A673 (cell line): ENCODE data around the gene MS4A3. TPM values are rescaled to one million over a fixed set of nuclear protein-coding genes. Genes with fewer than 3 reads are reported as not detected.

Experiments
- BruUV-seq: library from RNA; stranded (reverse); fragments of 400-500 nt; replicated peaks from 2 replicates; lab custom pipeline; 2021; lab: Mats Ljungman, UMichigan
- CTCF ChIA-PET: fragments of 300-600 bp; sonication (Branson Sonifier 250); formaldehyde crosslinking; loops from one replicate; lab custom pipeline; 2022; ENCODE audit warnings: antibody characterized with exemption; lab: Charles Lee
- POLR2A ChIA-PET: fragments of 300-600 bp; sonication (Branson Sonifier 250); formaldehyde crosslinking; loops from one replicate; lab custom pipeline; 2022; ENCODE audit warnings: antibody characterized with exemption; ENCODE audit not compliant: low non-redundant PET; lab: Charles Lee
- DNase-seq: peaks from one replicate; pipeline ENCODE4 v3.0.0-alpha.2; 2015; ENCODE audit warnings: low spot score
- H3K27ac ChIP-seq: fragments of 200-600 bp; sonication (generic); 2 replicates; pipeline ENCODE4 v1.5.1; 2016; ENCODE audit warnings: mixed run types, low read depth, mild to moderate bottlenecking, mixed read lengths, antibody characterized with exemption, low read length; ENCODE audit not compliant: poor library complexity, severe bottlenecking
- H3K27me3 ChIP-seq: fragments of 200-600 bp; sonication (generic); replicated peaks from 2 replicates; pipeline ENCODE4 v1.6.1; 2017; ENCODE audit warnings: mixed run types, low read depth, mild to moderate bottlenecking, mixed read lengths, antibody characterized with exemption, low read length; ENCODE audit not compliant: insufficient read depth, poor library complexity
- H3K36me3 ChIP-seq: fragments of 200-600 bp; sonication (generic); 2 replicates; pipeline ENCODE4 v1.6.1; 2016; ENCODE audit warnings: mixed run types, mild to moderate bottlenecking, mixed read lengths, antibody characterized with exemption, low read length; ENCODE audit not compliant: insufficient read depth, poor library complexity, severe bottlenecking
- H3K4me1 ChIP-seq: fragments of 200-600 bp; sonication (generic); 2 replicates; pipeline ENCODE4 v1.6.1; 2017; ENCODE audit warnings: mixed run types, mild to moderate bottlenecking, mixed read lengths, antibody characterized with exemption, low read length; ENCODE audit not compliant: insufficient read depth, poor library complexity, severe bottlenecking
- H3K4me3 ChIP-seq: fragments of 200-600 bp; sonication (generic); 2 replicates; pipeline ENCODE4 v1.5.1; 2016; ENCODE audit warnings: low read depth, mixed run types, mild to moderate bottlenecking, mixed read lengths, low read length; ENCODE audit not compliant: poor library complexity, severe bottlenecking
- H3K9me3 ChIP-seq: fragments of 200-600 bp; sonication (generic); 2 replicates; pipeline ENCODE4 v1.6.1; 2016; ENCODE audit warnings: mixed run types, low read depth, mild to moderate bottlenecking, mixed read lengths, antibody characterized with exemption, low read length; ENCODE audit not compliant: poor library complexity, severe bottlenecking
- CTCF ChIP-seq: fragments of 300-800, 200-600 bp; sonication (generic); conservative IDR thresholded peaks from 2 replicates; pipeline ENCODE4 v1.5.1; 2017; ENCODE audit warnings: low read depth, mild to moderate bottlenecking, antibody characterized with exemption, low read length, moderate library complexity, mixed read lengths
- EZH2 ChIP-seq: fragments of 200-600 bp; sonication (generic); IDR thresholded peaks from 2 replicates; pipeline ENCODE4 v1.6.1; 2017; ENCODE audit warnings: borderline replicate concordance, low read depth, mild to moderate bottlenecking, mixed read lengths, antibody characterized with exemption, low read length; ENCODE audit not compliant: poor library complexity, severe bottlenecking
- intact Hi-C: fragments of 100-400 bp; cut with micrococcal nuclease; formaldehyde crosslinking; loops from one replicate; pipeline ENCODE4 v1.10.0; 2022; ENCODE audit not compliant: unreplicated experiment
- total RNA-seq: library from RNA; stranded (reverse); gene quantifications from 2 replicates; pipeline ENCODE4 v1.2.3, GENCODE V29; 2021

Gene MS4A3
- total RNA-seq, 1 experiment from 2014 or later: not detected

- no peaks in the 10 kb centered on the region for H3K4me1 ChIP-seq
- no peaks in the 10 kb centered on the region for H3K9me3 ChIP-seq
- no peaks in the 10 kb centered on the region for H3K36me3 ChIP-seq
- intact Hi-C loops: no loop called here
- POLR2A ChIA-PET: no interaction called here
- TF ChIP-seq EZH2 (no peak), CTCF (no peak)
- no TSS peak for BruUV-seq
- DNase-seq: no peak
- no peak overlapping the region for H3K27ac ChIP-seq
- no peak overlapping the region for H3K4me3 ChIP-seq
- peaks cover 8% of the 10 kb centered on the region for H3K27me3 ChIP-seq
- CTCF ChIA-PET: no interaction called here
These were observed 55.3 kb downstream of the MS4A3 start for GRCh38 chr11:60111793-60112192.

- Histone ChIP-seq H3K4me3 (no peak overlapping the region), H3K27me3 (no peaks in the 10 kb centered on the region), H3K27ac (no peak overlapping the region), H3K9me3 (no peaks in the 10 kb centered on the region), H3K4me1 (no peaks in the 10 kb centered on the region), H3K36me3 (no peaks in the 10 kb centered on the region)
- no peak for DNase-seq
- intact Hi-C loops: no loop called here
- TF ChIP-seq EZH2 (no peak), CTCF (no peak)
- no TSS peak for BruUV-seq
- POLR2A ChIA-PET: no interaction called here
- CTCF ChIA-PET: no interaction called here
These were observed 60.7 kb downstream of the MS4A3 start for GRCh38 chr11:60116996-60117790.

- Histone ChIP-seq H3K27me3 (no peaks in the 10 kb centered on the region), H3K36me3 (no peaks in the 10 kb centered on the region), H3K27ac (no peak overlapping the region), H3K9me3 (no peaks in the 10 kb centered on the region), H3K4me3 (no peak overlapping the region), H3K4me1 (no peaks in the 10 kb centered on the region)
- DNase-seq: no peak
- intact Hi-C loops: no loop called here
- CTCF ChIA-PET: no interaction called here
- no TSS peak for BruUV-seq
- POLR2A ChIA-PET: no interaction called here
- TF ChIP-seq CTCF (no peak), EZH2 (no peak)
These were observed 61.9 kb downstream of the MS4A3 start for GRCh38 chr11:60118338-60118737.
